Anterior cingulate cortex (tissue), 58 donors: ENCODE data around the gene CLDN24.
"Not testable (repeated sequence)": the region's sequence is repeated elsewhere in the genome, so short reads cannot be mapped to it uniquely, and the experiment has no call there.

ENCODE experiments used
- DNase-seq, 58 donors: peaks; one replicate each; lab custom pipeline; 2025; lab: John Stamatoyannopoulos, UW

CLDN24 gene

GRCh38 chr4:183348136-183348535 lies 25.9 kb upstream of the CLDN24 start:
- DNase-seq = no peak

GRCh38 chr4:183347566-183347965 lies 25.3 kb upstream of the CLDN24 start:
- DNase-seq = no peak

- no peak for DNase-seq
These were observed 24.9 kb upstream of the CLDN24 start for GRCh38 chr4:183347146-183347545.

GRCh38 chr4:183345261-183345660 lies 23.0 kb upstream of the CLDN24 start:
- no peak for DNase-seq

GRCh38 chr4:183344523-183345255 lies 22.5 kb upstream of the CLDN24 start:
- DNase-seq = no peak

GRCh38 chr4:183343730-183344129 lies 21.5 kb upstream of the CLDN24 start:
- no peak for DNase-seq

GRCh38 chr4:183342541-183343533 lies 20.6 kb upstream of the CLDN24 start:
- no peak for DNase-seq

GRCh38 chr4:183337833-183338232 lies 15.6 kb upstream of the CLDN24 start:
- DNase-seq = no peak

GRCh38 chr4:183337349-183337748 lies 15.1 kb upstream of the CLDN24 start:
- no peak for DNase-seq

- no peak for DNase-seq
These were observed 13.2 kb upstream of the CLDN24 start for GRCh38 chr4:183335369-183335940.

- no peak for DNase-seq
These were observed 11.8 kb upstream of the CLDN24 start for GRCh38 chr4:183333983-183334382.

- DNase-seq = no peak
These were observed 11.0 kb upstream of the CLDN24 start for GRCh38 chr4:183333202-183333601.

GRCh38 chr4:183332447-183332846 lies 10.2 kb upstream of the CLDN24 start:
- peak in 6 of 58 donors; percentile 6 to 27 (median 14) for DNase-seq

GRCh38 chr4:183330841-183331240 lies 8.6 kb upstream of the CLDN24 start:
- DNase-seq = no peak

GRCh38 chr4:183329954-183330742 lies 7.9 kb upstream of the CLDN24 start:
- no peak for DNase-seq

- no peak for DNase-seq
These were observed 7.0 kb upstream of the CLDN24 start for GRCh38 chr4:183329244-183329643.

GRCh38 chr4:183328832-183329231 lies 6.6 kb upstream of the CLDN24 start:
- DNase-seq = peak in 2 of 58 donors; percentile 9 to 37

GRCh38 chr4:183327827-183328226 lies 5.6 kb upstream of the CLDN24 start:
- DNase-seq = no peak

GRCh38 chr4:183326853-183327252 lies 4.6 kb upstream of the CLDN24 start:
- DNase-seq = no peak

- not testable (repeated sequence) for DNase-seq
These were observed 4.2 kb upstream of the CLDN24 start for GRCh38 chr4:183326387-183326786.
